HEK293 (cell line): ENCODE measurements around the gene PPBP.

Source experiments
- CTCF ChIA-PET: fragments of 350-600 bp; formaldehyde crosslinking; extraction: SDS; loops from one replicate; lab custom pipeline; 2021; ENCODE audit warnings: antibody characterized with exemption; lab: Yijun Ruan, JAX
- POLR2A ChIA-PET: fragments of 300-600 bp; formaldehyde crosslinking; extraction: SDS; loops from one replicate; lab custom pipeline; 2020; ENCODE audit warnings: antibody characterized with exemption, inconsistent platforms; lab: Yijun Ruan, JAX
- H3K27ac ChIP-seq: fragments of 200-500 bp; sonication (Bioruptor generic); 2 replicates; pipeline ENCODE4 v1.5.1; 2014; ENCODE audit warnings: low read depth, low read length, control low read depth, inconsistent platforms; ENCODE audit errors: extremely low read depth
- H3K36me3 ChIP-seq, 2 experiments: fragments of 200-500 bp in 1 of 2; sonication (Bioruptor generic) in 1 of 2; 1 replicate in 1 of 2; 2 replicates in 1 of 2; pipeline ENCODE4 v1.5.1; 2014 to 2017; ENCODE audit warnings: inconsistent platforms in 2 of 2, low read length in 2 of 2; ENCODE audit not compliant: control insufficient read depth in 2 of 2, insufficient read depth in 1 of 2
- H3K4me1 ChIP-seq: fragments of 200-500 bp; sonication (Bioruptor generic); 2 replicates; pipeline ENCODE4 v1.5.1; 2014; ENCODE audit warnings: mild to moderate bottlenecking, low read length, inconsistent platforms; ENCODE audit not compliant: control insufficient read depth, insufficient read depth
- H3K4me3 ChIP-seq: 2 replicates; pipeline ENCODE4 v1.5.1; 2011; ENCODE audit warnings: low read depth, mild to moderate bottlenecking, control low read depth, low read length, moderate library complexity
- H3K9me3 ChIP-seq: fragments of 200-500 bp; sonication (Bioruptor generic); 2 replicates; pipeline ENCODE4 v1.5.1; 2014; ENCODE audit warnings: low read depth, low read length, inconsistent platforms; ENCODE audit not compliant: control insufficient read depth, insufficient read depth
- IKZF3 ChIP-seq: fragments of 450-650 bp; IDR thresholded peaks from 2 replicates; pipeline ENCODE4 v1.5.0; 2018; ENCODE audit warnings: missing biosample characterization, mild to moderate bottlenecking, missing genetic modification characterization, moderate library complexity
- KLF9 ChIP-seq: fragments of 450-650 bp; formaldehyde crosslinking; IDR thresholded peaks from 2 replicates; pipeline ENCODE4 v1.5.1; 2016; ENCODE audit warnings: missing biosample characterization, missing genetic modification characterization, low read depth
- ZBTB21 ChIP-seq: fragments of 450-650 bp; formaldehyde crosslinking; IDR thresholded peaks from 2 replicates; pipeline ENCODE4 v1.5.1; 2017; ENCODE audit warnings: missing biosample characterization, missing genetic modification characterization
- ZFP3 ChIP-seq: fragments of 450-650 bp; formaldehyde crosslinking; IDR thresholded peaks from 2 replicates; pipeline ENCODE4 v1.5.1; 2016; ENCODE audit warnings: low read depth, missing biosample characterization, missing genetic modification characterization
- ZNF211 ChIP-seq: fragments of 450-650 bp; formaldehyde crosslinking; IDR thresholded peaks from 2 replicates; pipeline ENCODE4 v1.5.1; 2016; ENCODE audit warnings: low read depth, missing biosample characterization, missing genetic modification characterization
- ZNF324 ChIP-seq: fragments of 450-650 bp; formaldehyde crosslinking; IDR thresholded peaks from 2 replicates; pipeline ENCODE4 v1.5.1; 2016; ENCODE audit warnings: missing biosample characterization, missing genetic modification characterization
- ZNF596 ChIP-seq: fragments of 450-650 bp; IDR thresholded peaks from 2 replicates; pipeline ENCODE4 v1.5.0; 2018; ENCODE audit warnings: missing biosample characterization, mild to moderate bottlenecking, missing genetic modification characterization, moderate library complexity
- ZNF660 ChIP-seq: fragments of 450-650 bp; IDR thresholded peaks from 2 replicates; pipeline ENCODE4 v1.5.1; 2018; ENCODE audit warnings: missing biosample characterization, mild to moderate bottlenecking, missing genetic modification characterization
- ZNF670 ChIP-seq: fragments of 450-650 bp; formaldehyde crosslinking; IDR thresholded peaks from 2 replicates; pipeline ENCODE4 v1.5.1; 2016; ENCODE audit warnings: missing biosample characterization, missing genetic modification characterization, low read depth
- TF ChIP-seq, protein P1 (sequence below): fragments of 450-650 bp; formaldehyde crosslinking; IDR thresholded peaks from 2 replicates; pipeline ENCODE4 v1.5.1; 2017; ENCODE audit warnings: missing biosample characterization, missing genetic modification characterization
- TF ChIP-seq, protein P2 (sequence below): fragments of 450-650 bp; formaldehyde crosslinking; conservative IDR thresholded peaks from 2 replicates; pipeline ENCODE4 v1.5.1; 2016; ENCODE audit warnings: low read depth, missing biosample characterization, missing genetic modification characterization
- TF ChIP-seq, protein P3 (sequence below): IDR thresholded peaks from 2 replicates; pipeline ENCODE4 v1.6.1; 2011; ENCODE audit warnings: mild to moderate bottlenecking, low read depth, low read length, borderline replicate concordance
- TF ChIP-seq, protein P4 (sequence below): fragments of 450-650 bp; formaldehyde crosslinking; IDR thresholded peaks from 2 replicates; pipeline ENCODE4 v1.5.1; 2016; ENCODE audit warnings: missing biosample characterization, missing genetic modification characterization
- TF ChIP-seq, protein P5 (sequence below): fragments of 450-650 bp; formaldehyde crosslinking; IDR thresholded peaks from 2 replicates; pipeline ENCODE4 v1.5.1; 2016; ENCODE audit warnings: missing biosample characterization, missing genetic modification characterization
- TF ChIP-seq, protein P6 (sequence below): fragments of 450-650 bp; formaldehyde crosslinking; IDR thresholded peaks from 2 replicates; pipeline ENCODE4; 2016; ENCODE audit warnings: missing biosample characterization, missing genetic modification characterization

The PPBP gene

DNA sequence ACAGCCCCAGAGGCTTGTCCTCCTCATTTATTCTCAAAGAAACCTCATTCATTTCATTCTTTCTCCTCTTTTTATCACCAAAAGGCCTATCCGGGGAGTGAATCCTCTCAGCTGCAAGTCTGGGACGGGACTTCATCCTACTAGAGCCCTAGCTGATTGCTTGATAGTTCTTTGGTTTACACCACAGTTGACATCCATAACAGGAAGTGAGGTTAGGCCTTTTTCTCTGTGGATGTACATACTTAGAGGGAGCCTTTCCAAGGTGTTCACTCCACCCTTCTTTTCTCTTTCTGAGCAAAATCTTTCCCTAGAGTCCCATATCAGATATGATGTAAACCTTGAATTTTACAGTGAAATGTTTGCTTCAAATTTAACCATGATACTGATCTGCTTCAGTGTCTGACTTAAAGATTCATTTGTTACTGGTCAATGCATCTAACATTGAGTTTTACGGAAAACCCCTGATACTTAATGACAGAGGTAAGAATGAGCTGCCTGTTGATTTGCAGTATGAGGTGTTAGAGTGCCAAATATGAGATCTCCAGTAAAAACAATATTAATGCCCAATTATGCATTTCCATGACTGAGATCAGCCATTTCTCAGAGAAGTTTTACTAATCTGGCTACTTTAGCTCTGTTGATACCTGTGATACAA is 27.3 kb upstream of the PPBP start (continued):
- TF ChIP-seq, protein P1, sequence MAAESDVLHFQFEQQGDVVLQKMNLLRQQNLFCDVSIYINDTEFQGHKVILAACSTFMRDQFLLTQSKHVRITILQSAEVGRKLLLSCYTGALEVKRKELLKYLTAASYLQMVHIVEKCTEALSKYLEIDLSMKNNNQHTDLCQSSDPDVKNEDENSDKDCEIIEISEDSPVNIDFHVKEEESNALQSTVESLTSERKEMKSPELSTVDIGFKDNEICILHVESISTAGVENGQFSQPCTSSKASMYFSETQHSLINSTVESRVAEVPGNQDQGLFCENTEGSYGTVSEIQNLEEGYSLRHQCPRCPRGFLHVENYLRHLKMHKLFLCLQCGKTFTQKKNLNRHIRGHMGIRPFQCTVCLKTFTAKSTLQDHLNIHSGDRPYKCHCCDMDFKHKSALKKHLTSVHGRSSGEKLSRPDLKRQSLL: no peak
- TF ChIP-seq ZNF211 (tag by site-specific recombination) (no peak), ZFP3 (tag by site-specific recombination) (no peak), ZBTB21 (no peak), KLF9 (tag by site-specific recombination) (no peak), ZNF596 (tag by site-specific recombination) (no peak), ZNF670 (tag by site-specific recombination) (no peak), ZNF324 (no peak), IKZF3 (no peak), ZNF660 (tag by site-specific recombination) (no peak)
- TF ChIP-seq, protein P2, sequence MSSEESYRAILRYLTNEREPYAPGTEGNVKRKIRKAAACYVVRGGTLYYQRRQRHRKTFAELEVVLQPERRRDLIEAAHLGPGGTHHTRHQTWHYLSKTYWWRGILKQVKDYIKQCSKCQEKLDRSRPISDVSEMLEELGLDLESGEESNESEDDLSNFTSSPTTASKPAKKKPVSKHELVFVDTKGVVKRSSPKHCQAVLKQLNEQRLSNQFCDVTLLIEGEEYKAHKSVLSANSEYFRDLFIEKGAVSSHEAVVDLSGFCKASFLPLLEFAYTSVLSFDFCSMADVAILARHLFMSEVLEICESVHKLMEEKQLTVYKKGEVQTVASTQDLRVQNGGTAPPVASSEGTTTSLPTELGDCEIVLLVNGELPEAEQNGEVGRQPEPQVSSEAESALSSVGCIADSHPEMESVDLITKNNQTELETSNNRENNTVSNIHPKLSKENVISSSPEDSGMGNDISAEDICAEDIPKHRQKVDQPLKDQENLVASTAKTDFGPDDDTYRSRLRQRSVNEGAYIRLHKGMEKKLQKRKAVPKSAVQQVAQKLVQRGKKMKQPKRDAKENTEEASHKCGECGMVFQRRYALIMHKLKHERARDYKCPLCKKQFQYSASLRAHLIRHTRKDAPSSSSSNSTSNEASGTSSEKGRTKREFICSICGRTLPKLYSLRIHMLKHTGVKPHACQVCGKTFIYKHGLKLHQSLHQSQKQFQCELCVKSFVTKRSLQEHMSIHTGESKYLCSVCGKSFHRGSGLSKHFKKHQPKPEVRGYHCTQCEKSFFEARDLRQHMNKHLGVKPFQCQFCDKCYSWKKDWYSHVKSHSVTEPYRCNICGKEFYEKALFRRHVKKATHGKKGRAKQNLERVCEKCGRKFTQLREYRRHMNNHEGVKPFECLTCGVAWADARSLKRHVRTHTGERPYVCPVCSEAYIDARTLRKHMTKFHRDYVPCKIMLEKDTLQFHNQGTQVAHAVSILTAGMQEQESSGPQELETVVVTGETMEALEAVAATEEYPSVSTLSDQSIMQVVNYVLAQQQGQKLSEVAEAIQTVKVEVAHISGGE (tag by site-specific recombination): no peak
- TF ChIP-seq, protein P3, sequence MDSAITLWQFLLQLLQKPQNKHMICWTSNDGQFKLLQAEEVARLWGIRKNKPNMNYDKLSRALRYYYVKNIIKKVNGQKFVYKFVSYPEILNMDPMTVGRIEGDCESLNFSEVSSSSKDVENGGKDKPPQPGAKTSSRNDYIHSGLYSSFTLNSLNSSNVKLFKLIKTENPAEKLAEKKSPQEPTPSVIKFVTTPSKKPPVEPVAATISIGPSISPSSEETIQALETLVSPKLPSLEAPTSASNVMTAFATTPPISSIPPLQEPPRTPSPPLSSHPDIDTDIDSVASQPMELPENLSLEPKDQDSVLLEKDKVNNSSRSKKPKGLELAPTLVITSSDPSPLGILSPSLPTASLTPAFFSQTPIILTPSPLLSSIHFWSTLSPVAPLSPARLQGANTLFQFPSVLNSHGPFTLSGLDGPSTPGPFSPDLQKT: no peak
- TF ChIP-seq, protein P4, sequence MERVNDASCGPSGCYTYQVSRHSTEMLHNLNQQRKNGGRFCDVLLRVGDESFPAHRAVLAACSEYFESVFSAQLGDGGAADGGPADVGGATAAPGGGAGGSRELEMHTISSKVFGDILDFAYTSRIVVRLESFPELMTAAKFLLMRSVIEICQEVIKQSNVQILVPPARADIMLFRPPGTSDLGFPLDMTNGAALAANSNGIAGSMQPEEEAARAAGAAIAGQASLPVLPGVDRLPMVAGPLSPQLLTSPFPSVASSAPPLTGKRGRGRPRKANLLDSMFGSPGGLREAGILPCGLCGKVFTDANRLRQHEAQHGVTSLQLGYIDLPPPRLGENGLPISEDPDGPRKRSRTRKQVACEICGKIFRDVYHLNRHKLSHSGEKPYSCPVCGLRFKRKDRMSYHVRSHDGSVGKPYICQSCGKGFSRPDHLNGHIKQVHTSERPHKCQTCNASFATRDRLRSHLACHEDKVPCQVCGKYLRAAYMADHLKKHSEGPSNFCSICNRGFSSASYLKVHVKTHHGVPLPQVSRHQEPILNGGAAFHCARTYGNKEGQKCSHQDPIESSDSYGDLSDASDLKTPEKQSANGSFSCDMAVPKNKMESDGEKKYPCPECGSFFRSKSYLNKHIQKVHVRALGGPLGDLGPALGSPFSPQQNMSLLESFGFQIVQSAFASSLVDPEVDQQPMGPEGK (tag by site-specific recombination): no peak
- TF ChIP-seq, all 188 proteins: peak for 0

DNA sequence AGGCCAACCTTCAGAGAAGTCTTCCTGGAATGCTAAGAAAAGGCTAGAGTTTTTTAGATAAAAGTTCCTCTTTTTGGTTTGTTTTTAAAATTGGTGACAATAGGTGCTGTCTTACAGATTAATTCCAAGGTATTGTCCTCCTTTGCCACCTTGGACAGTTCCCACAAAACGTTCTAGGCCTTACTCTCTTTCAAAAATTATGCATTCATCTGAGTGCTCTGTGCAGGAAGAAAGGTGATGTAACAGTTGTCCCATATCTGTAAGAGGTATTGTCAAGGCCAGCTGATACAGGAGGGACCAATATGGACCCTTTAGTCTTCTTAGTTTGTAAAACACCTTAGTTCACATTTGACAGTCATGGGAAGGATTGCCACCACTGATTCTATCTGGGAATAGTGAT is 26.3 kb upstream of the PPBP start:
- POLR2A ChIA-PET: no interaction called here

More for the DNA sequence above, 26.3 kb upstream of the PPBP start:
- TF ChIP-seq, protein P5, sequence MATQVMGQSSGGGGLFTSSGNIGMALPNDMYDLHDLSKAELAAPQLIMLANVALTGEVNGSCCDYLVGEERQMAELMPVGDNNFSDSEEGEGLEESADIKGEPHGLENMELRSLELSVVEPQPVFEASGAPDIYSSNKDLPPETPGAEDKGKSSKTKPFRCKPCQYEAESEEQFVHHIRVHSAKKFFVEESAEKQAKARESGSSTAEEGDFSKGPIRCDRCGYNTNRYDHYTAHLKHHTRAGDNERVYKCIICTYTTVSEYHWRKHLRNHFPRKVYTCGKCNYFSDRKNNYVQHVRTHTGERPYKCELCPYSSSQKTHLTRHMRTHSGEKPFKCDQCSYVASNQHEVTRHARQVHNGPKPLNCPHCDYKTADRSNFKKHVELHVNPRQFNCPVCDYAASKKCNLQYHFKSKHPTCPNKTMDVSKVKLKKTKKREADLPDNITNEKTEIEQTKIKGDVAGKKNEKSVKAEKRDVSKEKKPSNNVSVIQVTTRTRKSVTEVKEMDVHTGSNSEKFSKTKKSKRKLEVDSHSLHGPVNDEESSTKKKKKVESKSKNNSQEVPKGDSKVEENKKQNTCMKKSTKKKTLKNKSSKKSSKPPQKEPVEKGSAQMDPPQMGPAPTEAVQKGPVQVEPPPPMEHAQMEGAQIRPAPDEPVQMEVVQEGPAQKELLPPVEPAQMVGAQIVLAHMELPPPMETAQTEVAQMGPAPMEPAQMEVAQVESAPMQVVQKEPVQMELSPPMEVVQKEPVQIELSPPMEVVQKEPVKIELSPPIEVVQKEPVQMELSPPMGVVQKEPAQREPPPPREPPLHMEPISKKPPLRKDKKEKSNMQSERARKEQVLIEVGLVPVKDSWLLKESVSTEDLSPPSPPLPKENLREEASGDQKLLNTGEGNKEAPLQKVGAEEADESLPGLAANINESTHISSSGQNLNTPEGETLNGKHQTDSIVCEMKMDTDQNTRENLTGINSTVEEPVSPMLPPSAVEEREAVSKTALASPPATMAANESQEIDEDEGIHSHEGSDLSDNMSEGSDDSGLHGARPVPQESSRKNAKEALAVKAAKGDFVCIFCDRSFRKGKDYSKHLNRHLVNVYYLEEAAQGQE: peak; percentile 88
- TF ChIP-seq, protein P6, sequence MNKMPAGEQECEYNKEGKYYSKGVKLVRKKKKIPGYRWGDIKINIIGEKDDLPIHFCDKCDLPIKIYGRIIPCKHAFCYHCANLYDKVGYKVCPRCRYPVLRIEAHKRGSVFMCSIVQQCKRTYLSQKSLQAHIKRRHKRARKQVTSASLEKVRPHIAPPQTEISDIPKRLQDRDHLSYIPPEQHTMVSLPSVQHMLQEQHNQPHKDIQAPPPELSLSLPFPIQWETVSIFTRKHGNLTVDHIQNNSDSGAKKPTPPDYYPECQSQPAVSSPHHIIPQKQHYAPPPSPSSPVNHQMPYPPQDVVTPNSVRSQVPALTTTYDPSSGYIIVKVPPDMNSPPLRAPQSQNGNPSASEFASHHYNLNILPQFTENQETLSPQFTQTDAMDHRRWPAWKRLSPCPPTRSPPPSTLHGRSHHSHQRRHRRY (tag by site-specific recombination): no peak
- Histone ChIP-seq H3K4me1 (no peaks in the 10 kb centered on the region), H3K9me3 (no peaks in the 10 kb centered on the region), H3K36me3 (no peaks in the 10 kb centered on the region), H3K4me3 (no peak overlapping the region), H3K27ac (no peak overlapping the region)
- CTCF ChIA-PET: no interaction called here
